AG04450 (cell line): Measurements from ENCODE around the gene OPN1MW3. TPM values are rescaled to one million over a fixed set of nuclear protein-coding genes. Genes with fewer than 3 reads are reported as not detected.

ENCODE experiments used
- CTCF ChIA-PET: fragments of 300-600, 350-600 bp; formaldehyde crosslinking; extraction: SDS; loops from one replicate; lab custom pipeline; 2022; ENCODE audit warnings: antibody characterized with exemption, inconsistent platforms; lab: Charles Lee
- POLR2A ChIA-PET: fragments of 350-600 bp; formaldehyde crosslinking; extraction: SDS; loops from one replicate; lab custom pipeline; 2021; ENCODE audit warnings: antibody characterized with exemption, inconsistent platforms; lab: Yijun Ruan, JAX
- DNase-seq: peaks from one replicate; pipeline ENCODE4 v3.0.0-alpha.2; 2011; ENCODE audit warnings: low read depth, low spot score
- H3K27ac ChIP-seq: one replicate; pipeline ENCODE4 v1.5.1; 2012; ENCODE audit warnings: low read depth, low read length, control low read depth
- H3K27me3 ChIP-seq: one replicate; pipeline ENCODE4 v1.6.0; 2012; ENCODE audit warnings: low read length; ENCODE audit not compliant: control insufficient read depth, insufficient read depth
- H3K4me3 ChIP-seq: 2 replicates; pipeline ENCODE4 v1.5.1; 2011; ENCODE audit warnings: mild to moderate bottlenecking, low read depth, low read length, control low read depth
- H3K9me3 ChIP-seq: 2 replicates; pipeline ENCODE4 v1.5.1; 2012; ENCODE audit warnings: low read length; ENCODE audit not compliant: control insufficient read depth, insufficient read depth
- CTCF ChIP-seq: IDR thresholded peaks from 2 replicates; pipeline ENCODE4 v1.5.1; 2011; ENCODE audit warnings: low read depth, low read length, control low read depth, inconsistent platforms
- polyA plus RNA-seq: library from polyadenylated mRNA; depleted of rRNA; stranded (reverse); fragments of >200 nt; gene quantifications from 2 replicates; pipeline ENCODE4 v1.2.3, GENCODE V29; 2011

OPN1MW3 gene
- polyA plus RNA-seq, 1 experiment, result not detected

GRCh38 chrX:154303476-154303875 is 46.1 kb downstream of the OPN1MW3 start:
- H3K9me3 ChIP-seq, result no peaks in the 10 kb centered on the region
- peaks cover 4% of the 10 kb centered on the region for H3K27me3 ChIP-seq
- ChIA-PET CTCF (no interaction called here), POLR2A (no interaction called here)
- no peak for TF ChIP-seq CTCF
- no peak overlapping the region for H3K4me3 ChIP-seq
- H3K27ac ChIP-seq, result no peak overlapping the region
- DNase-seq, result no peak

GRCh38 chrX:154304846-154305245 is 47.5 kb downstream of the OPN1MW3 start:
- no peaks in the 10 kb centered on the region for H3K9me3 ChIP-seq
- POLR2A ChIA-PET, result no interaction called here
- CTCF ChIA-PET, result no interaction called here

GRCh38 chrX:154305541-154306205 is 48.3 kb downstream of the OPN1MW3 start:
- ChIA-PET POLR2A (no interaction called here), CTCF (no interaction called here)
- Histone ChIP-seq H3K4me3 (no peak overlapping the region), H3K27ac (no peak overlapping the region), H3K9me3 (no peaks in the 10 kb centered on the region), H3K27me3 (peaks cover 4% of the 10 kb centered on the region)
- no peak for TF ChIP-seq CTCF
- no peak for DNase-seq

More at GRCh38 chrX:154304846-154305245, 47.5 kb downstream of the OPN1MW3 start:
- H3K27me3 ChIP-seq, result peaks cover 4% of the 10 kb centered on the region
- no peak for TF ChIP-seq CTCF
- H3K4me3 ChIP-seq, result no peak overlapping the region
- H3K27ac ChIP-seq, result no peak overlapping the region
- no peak for DNase-seq

GRCh38 chrX:154307202-154307601 is 49.8 kb downstream of the OPN1MW3 start:
- H3K4me3 ChIP-seq, result no peak overlapping the region
- CTCF ChIA-PET, result interaction anchor here (2.1 kb wide), 1 partner anchor 11 kb away, joined by 12 read pairs; no protein-coding TSS in a partner anchor
- POLR2A ChIA-PET, result no interaction called here
- TF ChIP-seq CTCF, result no peak
- peaks cover 4% of the 10 kb centered on the region for H3K27me3 ChIP-seq
- H3K9me3 ChIP-seq, result no peaks in the 10 kb centered on the region
- no peak overlapping the region for H3K27ac ChIP-seq
- DNase-seq, result no peak

GRCh38 chrX:154308108-154308946 is 50.9 kb downstream of the OPN1MW3 start:
- peak; percentile 60 for TF ChIP-seq CTCF
- Histone ChIP-seq H3K9me3 (no peaks in the 10 kb centered on the region), H3K27me3 (peaks cover 2% of the 10 kb centered on the region), H3K4me3 (no peak overlapping the region), H3K27ac (no peak overlapping the region)
- POLR2A ChIA-PET, result no interaction called here
- CTCF ChIA-PET, result interaction anchor here (0.7 to 2.1 kb wide), 6 partner anchors 10 to 1367 kb away, joined by 3 to 12 read pairs (median 3); partner anchors contain the start of gene TEX28
- no peak for DNase-seq
